Measurements from ENCODE around the gene BEND5. TPM values are rescaled to one million over a fixed set of nuclear protein-coding genes. Genes with fewer than 3 reads are reported as not detected.

Gene BEND5
- total and polyA plus RNA-seq, 2 experiments from 2014 or later, result not detected

DNA sequence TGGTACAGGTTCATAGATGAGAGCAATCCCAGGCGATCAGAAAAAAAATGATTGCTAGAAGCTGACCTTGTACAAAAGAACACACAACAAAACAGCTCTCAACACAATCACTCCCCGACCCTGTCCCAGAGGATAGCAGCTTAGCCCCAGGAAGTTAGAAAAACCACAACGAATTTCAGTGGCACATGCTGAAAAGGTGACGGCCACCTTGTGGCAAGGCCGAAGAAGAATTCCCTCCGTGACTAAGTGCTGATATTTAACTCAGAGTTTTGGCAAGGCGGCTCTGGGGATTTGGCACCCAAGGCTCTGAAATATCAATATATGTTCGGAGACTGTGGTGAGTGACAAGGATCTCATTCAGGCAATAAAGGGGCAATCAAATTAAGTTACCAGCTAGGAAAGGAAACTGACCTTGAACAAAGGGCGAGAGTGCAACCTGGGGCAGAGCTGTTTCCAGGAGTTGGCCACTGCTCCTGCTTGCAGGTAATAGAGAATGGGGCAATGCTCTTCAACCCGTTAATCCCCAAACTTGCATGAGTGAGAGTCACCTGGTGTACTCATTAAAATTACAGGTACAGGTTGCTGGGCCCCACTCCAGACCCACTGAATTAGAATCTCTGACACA is 96.2 kb downstream of the BEND5 start:
- Histone ChIP-seq H3K9me2 (ENCODE audit: insufficient read depth) (no peaks in the 10 kb centered on the region), H3K36me3 (ENCODE audit: low read depth) (no peaks in the 10 kb centered on the region), H3K4me1 (ENCODE audit: insufficient read depth) (no peaks in the 10 kb centered on the region), H4K20me1 (ENCODE audit: insufficient read depth) (no peaks in the 10 kb centered on the region), H3K4me2 (ENCODE audit: unreplicated experiment) (no peak overlapping the region), H3K9ac (no peak overlapping the region), H3K4me3 (no peak overlapping the region), H3K79me2 (ENCODE audit: insufficient read depth) (no peaks in the 10 kb centered on the region), H3F3A (ENCODE audit: insufficient read depth) (no peaks in the 10 kb centered on the region), H2AFZ (no peak overlapping the region), H3K27ac (no peak overlapping the region), H3K27me3 (replicated peaks; ENCODE audit: insufficient read depth) (0 out of 2 replicates have a peak, but pooled peaks cover 5% of the 10 kb centered on the region), H3K9me3 (ENCODE audit: low read depth) (no peaks in the 10 kb centered on the region)
- no peak for TF ChIP-seq EZH2 (IDR thresholded peaks at IDR 0.05; ENCODE audit: insufficient read depth, poor library complexity, severe bottlenecking)
- no peak for TF ChIP-seq EZH2phosphoT487 (IDR thresholded peaks at IDR 0.05; ENCODE audit: insufficient read depth, low read depth)
- DNase-seq, result no peak
- 60 to 62% methylated on average over 10 of the region's 10 CpGs for WGBS, 2 experiments (ENCODE audit: low coverage in 1 of 2, low lambda C conversion rate in 2 of 2, missing lambda C conversion rate in 2 of 2)
- in situ Hi-C loops (cut with MboI), result no loop called here

DNA sequence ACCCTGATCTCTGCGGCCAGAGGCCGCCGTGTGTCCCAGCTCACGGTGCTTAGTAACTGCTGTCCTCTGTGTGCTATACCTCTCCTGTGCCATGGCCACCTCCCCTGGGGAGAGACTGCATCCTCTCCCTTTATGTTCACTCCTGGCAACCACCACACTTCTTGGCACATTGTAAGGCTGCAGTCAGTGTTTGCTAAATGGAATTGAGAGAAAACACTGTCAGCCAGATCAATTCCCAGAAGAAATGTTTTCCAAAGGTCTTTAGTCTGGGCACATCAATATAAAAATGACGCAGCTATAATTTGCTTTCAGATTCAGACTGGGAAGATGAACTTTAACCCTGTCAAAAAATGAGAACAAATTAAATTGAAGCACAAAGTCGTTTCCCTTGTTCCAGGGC is 96.8 kb downstream of the BEND5 start:
- H2AFZ ChIP-seq, result no peak overlapping the region
- no peaks in the 10 kb centered on the region for H3K9me3 ChIP-seq (ENCODE audit: low read depth)
- H3K4me1 ChIP-seq (ENCODE audit: insufficient read depth), result no peaks in the 10 kb centered on the region
- no peak for TF ChIP-seq EZH2 (IDR thresholded peaks at IDR 0.05; ENCODE audit: insufficient read depth, poor library complexity, severe bottlenecking)
- TF ChIP-seq EZH2phosphoT487 (IDR thresholded peaks at IDR 0.05; ENCODE audit: insufficient read depth, low read depth), result no peak
- no peak overlapping the region for H3K4me3 ChIP-seq
- H3K9ac ChIP-seq, result no peak overlapping the region
- no peaks in the 10 kb centered on the region for H3K9me2 ChIP-seq (ENCODE audit: insufficient read depth)
- in situ Hi-C loops (cut with MboI), result no loop called here
- H3K4me2 ChIP-seq (ENCODE audit: unreplicated experiment), result no peak overlapping the region
- no peaks in the 10 kb centered on the region for H3K36me3 ChIP-seq (ENCODE audit: low read depth)
- no peak for DNase-seq
- no peaks in the 10 kb centered on the region for H4K20me1 ChIP-seq (ENCODE audit: insufficient read depth)
- WGBS, 2 experiments (ENCODE audit: low coverage in 1 of 2, low lambda C conversion rate in 2 of 2, missing lambda C conversion rate in 2 of 2), result 70 to 74% methylated on average over 6 of the region's 6 CpGs
- H3K79me2 ChIP-seq (ENCODE audit: insufficient read depth), result no peaks in the 10 kb centered on the region
- no peaks in the 10 kb centered on the region for H3F3A ChIP-seq (ENCODE audit: insufficient read depth)
- 0 out of 2 replicates have a peak, but pooled peaks cover 5% of the 10 kb centered on the region for H3K27me3 ChIP-seq (replicated peaks; ENCODE audit: insufficient read depth)
- H3K27ac ChIP-seq, result no peak overlapping the region

DNA sequence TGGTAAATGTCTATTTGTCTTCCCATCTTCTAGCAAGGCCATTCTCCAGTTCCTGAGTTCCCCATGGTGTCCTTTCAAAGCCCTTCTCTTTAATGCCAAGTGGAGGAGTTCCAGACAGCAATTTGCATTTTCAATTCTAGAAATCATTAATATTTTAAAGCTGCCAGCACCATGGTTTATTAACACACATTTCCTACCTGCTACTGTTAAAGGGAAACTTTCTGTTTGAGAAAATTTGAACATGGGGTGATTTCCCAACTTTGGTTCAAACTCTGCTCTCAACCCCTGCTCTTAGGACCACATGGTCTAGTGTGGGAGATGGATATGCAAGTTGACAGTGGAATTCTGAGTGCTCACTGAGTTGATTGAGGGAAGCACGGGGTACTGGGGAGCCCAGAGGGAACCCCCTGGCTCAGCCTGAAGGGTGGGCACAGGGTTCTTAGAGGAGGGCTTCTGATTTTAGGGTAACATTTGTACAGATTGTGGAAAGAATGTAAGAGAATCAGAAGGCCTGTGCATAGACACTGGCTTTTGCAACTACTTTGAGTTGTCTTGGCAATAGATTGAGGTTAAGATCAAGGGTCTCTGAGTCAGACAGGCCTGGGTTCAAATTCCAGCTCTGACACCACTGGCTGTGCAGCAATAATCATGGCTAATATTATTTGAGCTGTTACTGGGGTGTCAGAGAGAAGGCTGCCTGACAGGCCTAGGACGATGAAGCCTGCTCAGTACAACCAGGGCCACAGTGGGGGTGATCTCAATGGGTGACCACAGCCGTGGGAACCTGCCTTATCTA is 97.8 kb downstream of the BEND5 start:
- Histone ChIP-seq H3K9me2 (ENCODE audit: insufficient read depth) (no peaks in the 10 kb centered on the region), H3K27me3 (replicated peaks; ENCODE audit: insufficient read depth) (0 out of 2 replicates have a peak, but pooled peaks cover 5% of the 10 kb centered on the region), H3K4me2 (ENCODE audit: unreplicated experiment) (no peak overlapping the region), H3K4me3 (no peak overlapping the region), H3K27ac (no peak overlapping the region), H3K36me3 (ENCODE audit: low read depth) (no peaks in the 10 kb centered on the region), H3K4me1 (ENCODE audit: insufficient read depth) (no peaks in the 10 kb centered on the region), H3K9ac (no peak overlapping the region), H3K79me2 (ENCODE audit: insufficient read depth) (no peaks in the 10 kb centered on the region), H3K9me3 (ENCODE audit: low read depth) (no peaks in the 10 kb centered on the region), H2AFZ (no peak overlapping the region), H3F3A (ENCODE audit: insufficient read depth) (no peaks in the 10 kb centered on the region), H4K20me1 (ENCODE audit: insufficient read depth) (no peaks in the 10 kb centered on the region)
- 59 to 69% methylated on average over 3 of the region's 3 CpGs for WGBS, 2 experiments (ENCODE audit: low coverage in 1 of 2, low lambda C conversion rate in 2 of 2, missing lambda C conversion rate in 2 of 2)
- TF ChIP-seq EZH2 (IDR thresholded peaks at IDR 0.05; ENCODE audit: insufficient read depth, poor library complexity, severe bottlenecking), result no peak
- no peak for TF ChIP-seq EZH2phosphoT487 (IDR thresholded peaks at IDR 0.05; ENCODE audit: insufficient read depth, low read depth)
- in situ Hi-C loops (cut with MboI), result no loop called here
- no peak for DNase-seq

Data from GM23248 (cell line).